NAMALWA (cell line): ENCODE measurements around the gene MGAT4D.
"Not testable (repeated sequence)": the region's sequence is repeated elsewhere in the genome, so short reads cannot be mapped to it uniquely, and the experiment has no call there.

Experiments used
- DNase-seq: peaks from one replicate; pipeline ENCODE4 v3.0.0-alpha.2; 2015; ENCODE audit warnings: low spot score

MGAT4D gene

DNA sequence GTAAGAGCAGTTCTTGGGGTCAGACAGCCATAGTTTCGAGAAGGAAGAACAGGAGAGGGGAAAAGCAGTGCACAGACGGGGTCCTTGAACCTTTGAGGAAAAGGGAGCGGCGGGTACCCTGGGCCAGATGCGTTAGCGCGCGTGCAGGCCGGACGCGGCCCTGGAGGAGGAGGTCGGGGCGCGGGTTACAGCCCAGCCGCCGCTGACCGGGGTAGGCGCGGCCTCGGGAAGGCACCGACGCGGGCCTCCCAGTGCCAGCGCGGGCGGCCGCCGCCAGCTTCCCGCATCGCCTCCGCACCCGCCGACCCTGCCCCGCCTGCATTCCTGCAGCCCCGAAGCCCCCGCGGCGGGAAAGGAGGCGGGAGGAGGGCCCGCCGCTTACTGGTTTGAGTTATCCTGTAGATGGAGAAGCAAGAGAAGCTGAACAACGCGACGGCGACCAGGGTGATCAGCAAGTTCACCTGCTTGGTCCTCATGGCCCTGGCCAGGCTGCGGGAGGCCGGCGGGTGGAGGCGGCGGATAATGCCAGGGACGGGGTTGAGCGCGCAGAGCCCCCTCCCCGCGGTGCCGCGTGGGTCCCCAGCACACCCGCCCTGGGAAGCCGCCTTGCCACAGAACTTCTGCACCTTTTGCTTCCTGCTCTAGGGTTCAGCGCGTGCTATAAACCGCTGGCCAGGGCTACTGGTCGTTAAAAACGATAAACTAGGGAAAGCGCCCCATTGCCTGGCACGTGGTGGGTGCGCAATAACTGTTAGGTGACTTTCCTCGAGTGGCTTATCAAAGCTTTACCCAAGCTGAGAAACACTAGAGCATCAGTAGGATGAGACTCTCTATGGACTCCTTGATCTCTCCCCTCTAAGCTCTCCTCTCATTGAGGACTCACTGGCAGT is at the start of gene MGAT4D:
TSS of gene MGAT4D (minus strand) at position 547 of the 890 bp plus-strand sequence. CDS start at position 476, 71 bp downstream.
- DNase-seq: no peak

DNA sequence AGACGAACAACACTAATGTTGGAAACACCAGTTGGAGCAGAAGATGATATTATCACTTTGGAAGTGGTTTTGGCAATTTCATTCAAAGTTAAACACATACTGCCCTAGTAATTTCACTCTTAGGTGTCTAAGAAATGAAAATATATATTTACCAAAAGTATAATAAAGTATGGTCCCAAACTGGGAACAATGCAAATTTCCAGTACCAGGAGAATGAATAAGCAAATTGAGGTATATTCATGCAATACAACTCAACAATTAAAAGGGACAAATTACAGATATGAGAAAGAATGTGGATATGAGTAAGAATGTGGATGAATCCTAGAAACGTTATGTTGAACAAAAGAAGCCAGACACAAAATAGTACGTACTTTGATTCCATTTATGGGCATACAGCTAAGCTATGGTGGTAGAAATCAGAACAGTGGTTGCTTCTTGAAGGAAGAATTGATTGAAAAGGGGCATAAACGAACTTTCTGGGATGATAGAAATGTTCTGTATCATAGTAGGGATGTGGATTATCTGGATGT is 35.9 kb upstream of the MGAT4D start:
- DNase-seq: no peak

DNA sequence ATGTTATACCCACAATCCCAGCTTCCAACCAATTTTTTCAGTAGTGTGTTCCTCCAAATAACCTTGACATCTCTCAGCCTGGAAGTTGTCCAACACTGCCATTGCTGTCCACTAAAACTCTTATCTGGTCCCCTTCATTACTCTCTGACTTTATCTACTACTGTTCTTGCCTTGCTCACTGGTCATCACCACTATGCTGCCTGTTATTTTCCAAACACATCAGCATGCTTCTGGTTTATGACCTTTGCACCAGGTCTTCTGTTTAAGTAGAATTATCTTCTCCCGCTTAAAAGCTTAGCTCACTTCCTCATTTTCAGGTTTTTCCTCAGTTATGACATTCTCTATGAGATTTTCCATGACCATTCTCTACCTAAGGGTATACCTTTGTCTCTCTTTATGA is 31.3 kb upstream of the MGAT4D start:
- DNase-seq: no peak

DNA sequence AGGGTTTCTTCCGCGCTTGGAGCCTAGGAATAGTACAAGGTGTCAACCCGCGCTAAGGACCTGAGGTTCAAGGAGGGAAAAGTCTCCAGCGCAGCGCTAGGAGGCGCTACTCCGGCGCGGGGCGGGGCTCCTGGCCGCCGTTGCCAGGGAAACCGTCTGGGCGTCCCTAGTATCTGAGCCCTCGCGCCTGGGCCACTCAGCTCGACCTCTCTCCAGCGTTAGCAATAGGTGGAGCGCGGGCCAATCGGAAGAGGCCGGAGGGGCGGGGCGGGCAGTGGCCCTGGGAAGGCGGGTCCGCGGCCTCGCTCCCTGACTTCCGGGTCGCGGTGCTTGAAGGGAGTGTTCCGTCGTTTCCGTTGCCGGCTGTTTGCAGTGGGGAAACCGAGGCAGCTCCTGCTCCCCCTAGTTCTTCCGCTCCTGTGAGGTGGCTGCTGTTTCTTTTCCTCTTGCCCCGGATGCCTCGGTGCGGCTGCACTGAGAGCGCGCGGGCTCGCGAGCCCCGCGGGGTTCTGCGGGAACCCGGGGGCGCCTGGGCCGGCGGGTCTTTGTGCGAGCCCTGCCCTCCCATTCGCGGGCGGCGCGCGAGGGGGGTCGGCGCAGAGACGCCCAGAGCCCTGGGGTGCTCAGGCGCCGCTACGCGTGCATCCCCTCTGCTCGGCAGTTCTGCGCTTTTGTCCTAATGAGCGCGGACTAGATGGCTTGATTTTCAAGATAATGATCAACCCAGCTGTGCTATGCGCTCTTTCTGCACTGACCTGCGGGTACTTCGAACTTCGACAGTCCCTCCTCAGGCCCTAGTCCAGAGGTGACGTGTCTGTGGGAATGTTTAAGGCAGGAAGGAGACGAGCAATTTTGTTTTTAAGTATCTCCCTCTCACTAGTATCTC is 26.0 kb upstream of the MGAT4D start, which contains the start of gene ELMOD2:
TSS of gene ELMOD2 (plus strand) at position 312 of the 886 bp plus-strand sequence. CDS start 1,261 bp downstream, outside the sequence.
- DNase-seq: peak; percentile 97

DNA sequence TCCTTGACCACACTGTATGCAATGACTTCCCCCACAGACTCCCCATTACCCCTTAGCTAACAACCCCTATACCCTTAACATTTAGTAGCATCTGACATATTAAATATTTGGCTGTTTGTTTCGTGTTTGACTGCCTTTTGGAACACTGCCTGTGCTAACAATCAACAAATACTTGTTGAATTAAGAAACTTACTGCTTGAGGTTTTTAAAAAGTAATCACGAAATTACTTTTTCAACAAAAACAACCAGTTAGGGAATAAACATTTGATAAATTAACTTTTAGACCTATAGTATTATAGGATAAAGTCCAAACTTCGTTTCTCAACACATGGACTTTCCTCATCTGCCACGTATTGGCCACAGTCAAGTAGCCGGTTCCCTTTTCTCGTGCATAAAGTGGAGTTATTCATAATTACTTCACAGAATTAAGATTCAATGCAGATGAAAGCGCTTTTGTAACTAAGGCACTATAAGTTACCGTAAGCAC is 25.3 kb upstream of the MGAT4D start:
- no peak for DNase-seq

DNA sequence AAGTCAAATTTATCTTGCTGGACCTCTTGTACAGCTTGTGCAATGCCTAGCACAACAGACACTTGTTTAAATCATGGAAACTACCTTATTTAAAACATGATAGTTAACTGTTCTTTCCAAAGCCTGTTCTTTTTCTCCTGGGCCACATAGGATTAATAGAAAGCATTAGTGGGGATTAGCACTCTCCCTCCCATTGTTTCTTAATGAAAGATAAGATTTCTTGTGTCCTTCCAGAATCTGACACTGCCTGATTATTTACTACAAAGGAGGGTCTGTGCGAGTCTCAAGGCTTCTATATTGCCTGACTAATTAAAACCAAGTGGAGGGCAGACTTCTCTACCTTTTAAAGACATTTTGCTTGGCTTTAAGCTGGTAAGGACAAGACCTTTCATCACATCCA is 17.3 kb upstream of the MGAT4D start:
- DNase-seq: no peak

DNA sequence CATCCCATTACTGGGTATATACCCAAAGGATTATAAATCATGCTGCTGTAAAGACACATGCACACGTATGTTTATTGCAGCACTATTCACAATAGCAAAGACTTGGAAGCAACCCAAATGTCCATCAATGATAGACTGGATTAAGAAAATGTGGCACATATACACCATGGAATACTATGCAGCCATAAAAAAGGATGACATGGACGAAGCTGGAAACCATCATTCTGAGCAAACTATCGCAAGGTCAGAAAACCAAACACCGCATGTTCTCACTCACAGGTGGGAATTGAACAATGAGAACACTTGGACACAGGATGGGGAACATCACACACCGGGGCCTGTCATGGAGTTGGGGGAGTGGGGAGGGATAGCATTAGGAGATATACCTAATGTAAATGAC is 15.7 kb upstream of the MGAT4D start:
- DNase-seq: not testable (repeated sequence)

DNA sequence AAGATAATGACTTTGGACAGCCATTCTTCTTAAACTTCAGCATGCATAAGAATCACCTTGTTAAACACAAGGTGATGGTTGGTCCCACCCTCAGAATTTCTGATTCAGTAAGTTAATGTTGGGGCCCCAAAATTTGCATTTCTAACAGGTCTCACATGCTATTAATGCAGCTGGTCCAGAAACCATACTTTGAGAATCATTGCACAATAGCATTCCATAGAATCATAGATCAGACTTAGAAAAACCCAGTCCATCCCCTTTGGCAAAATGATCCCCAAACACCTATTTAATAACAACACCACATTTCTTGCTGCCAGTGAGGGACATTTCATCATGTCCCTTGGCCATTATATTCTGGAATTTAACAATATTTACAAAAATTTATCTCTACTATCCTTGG is 6.2 kb upstream of the MGAT4D start:
- no peak for DNase-seq

DNA sequence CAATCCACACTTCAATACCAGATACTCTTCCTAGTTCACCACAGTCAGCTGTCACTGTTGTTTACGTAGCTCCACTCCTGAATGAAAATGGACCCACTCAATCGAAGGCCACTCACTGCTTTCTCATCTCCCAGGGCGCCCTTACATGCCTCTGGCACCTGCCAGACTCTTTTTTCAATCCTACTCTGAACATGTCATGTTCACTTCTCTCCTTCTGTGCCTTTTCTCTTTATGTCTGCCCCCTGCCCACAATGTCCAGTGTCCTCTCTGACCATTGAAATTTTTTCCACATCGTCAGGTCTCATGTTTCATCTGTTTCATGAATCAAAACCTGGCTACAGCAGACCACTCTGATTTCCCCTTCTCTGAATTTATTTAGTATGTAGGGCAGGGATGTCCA is 1.3 kb upstream of the MGAT4D start:
- DNase-seq: no peak

DNA sequence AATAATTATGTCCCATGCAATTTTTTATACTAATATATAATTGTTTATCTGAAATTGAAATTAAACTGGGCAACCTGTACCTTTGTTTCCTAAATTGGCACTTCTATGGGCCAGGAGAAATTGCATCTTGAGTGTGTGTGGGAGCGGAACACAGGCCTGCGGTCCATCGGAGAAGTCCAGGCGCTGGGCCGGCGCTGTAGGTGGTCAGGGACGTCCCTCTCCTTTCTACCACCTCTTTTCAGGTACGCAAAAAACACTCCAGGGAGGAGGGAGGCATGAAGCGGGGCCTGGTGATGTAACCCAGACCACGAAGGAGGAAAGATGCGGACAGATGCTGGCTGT is 717 bp downstream of the MGAT4D start:
- DNase-seq: no peak

DNA sequence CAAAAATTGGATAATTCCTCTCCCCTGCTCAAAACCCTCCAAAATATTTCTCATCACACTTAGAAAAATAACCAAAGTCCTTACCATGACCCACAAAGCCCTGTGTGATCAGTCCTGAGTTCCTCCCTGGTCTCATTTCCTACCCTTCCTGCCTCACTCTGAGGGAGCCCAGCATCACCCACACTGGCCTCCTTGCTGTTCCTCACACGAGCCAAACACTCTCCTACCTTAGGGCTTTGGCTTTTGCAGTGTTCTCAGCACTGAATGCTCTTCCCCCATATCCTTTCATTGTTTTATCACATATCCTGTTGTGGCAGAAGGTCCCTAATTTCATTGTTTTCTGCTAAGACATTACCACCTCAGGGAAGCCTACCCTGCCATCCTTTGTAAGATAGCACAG is 12.2 kb downstream of the MGAT4D start:
- no peak for DNase-seq

DNA sequence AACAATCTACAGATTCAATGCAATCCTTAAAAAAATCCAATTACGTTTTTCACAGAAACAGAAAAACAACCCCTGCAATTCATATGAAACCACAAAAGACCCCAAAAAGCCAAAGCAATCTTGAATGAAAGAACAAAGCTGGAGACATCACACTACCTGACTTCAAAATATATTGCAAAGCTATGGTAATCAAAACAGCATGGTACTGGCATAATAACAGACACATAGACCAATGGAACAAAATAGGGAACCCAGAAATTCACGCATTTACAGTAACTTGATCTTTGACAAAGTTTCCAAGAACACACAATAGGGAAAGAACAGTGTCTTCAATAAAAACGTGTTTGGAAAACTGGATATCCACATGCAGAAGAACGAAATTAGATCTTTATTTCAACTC is 14.6 kb downstream of the MGAT4D start:
- no peak for DNase-seq

DNA sequence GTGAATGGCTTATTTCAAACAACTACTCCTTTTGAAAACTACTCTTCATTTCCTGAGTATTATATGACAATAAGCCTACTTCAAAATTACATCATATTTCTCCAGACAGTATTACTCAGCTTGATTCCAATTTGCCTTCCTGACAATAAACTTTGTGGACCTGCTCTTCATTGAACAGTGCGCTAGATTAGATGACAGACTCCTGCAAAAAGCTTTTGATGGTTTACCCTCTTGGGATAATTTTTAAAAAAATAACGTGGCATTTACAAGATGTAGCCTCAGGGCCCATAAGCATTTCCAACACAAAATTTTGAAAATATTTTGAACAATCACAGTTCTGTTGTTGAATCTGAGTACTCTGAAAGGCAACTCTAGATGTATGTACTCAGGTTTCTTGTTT is 25.9 kb downstream of the MGAT4D start:
- no peak for DNase-seq

DNA sequence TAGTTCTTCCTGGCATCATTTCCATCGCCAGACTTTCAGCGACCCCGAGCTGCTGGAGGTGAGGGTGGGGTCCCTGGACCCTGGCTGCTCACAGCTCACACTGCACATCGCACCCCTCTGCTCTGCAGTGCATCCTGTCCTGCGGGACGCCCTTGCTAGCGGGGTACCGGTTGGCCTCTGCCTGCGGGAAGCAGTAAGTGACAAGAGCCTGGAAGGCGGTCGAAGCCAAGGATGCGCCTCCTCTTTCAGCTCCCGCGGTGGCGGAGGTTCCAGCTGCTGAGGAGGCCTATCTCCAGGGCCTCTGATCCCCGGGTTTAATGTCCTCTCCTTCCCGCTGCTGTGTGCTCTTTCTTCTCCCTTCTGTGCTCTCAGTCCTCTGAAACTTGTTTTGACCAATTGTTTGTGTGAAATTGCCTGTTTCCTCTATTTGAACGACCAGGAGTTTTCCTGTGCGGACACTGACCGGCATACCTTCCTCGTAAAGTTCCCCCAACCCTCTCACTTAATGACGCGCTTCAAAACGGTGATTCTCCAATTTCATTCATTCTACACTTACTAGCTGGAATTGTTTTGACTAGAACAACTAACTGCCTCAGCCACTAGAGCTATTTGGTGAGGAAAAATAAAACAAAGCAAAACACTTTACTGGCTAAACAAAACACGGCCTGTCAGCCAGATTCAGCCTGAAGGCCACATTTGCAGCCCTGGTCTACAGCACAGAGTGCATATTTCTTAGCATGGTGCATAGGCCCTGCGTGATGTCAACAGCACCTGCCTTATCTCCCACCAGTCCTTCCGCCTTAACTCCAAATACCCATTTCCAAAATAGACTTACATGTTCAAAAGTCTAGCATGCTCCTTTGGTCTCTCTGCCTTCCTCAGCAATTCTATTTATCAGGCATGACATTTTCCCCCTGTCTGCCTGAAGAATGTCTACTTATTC is 28.0 kb downstream of the MGAT4D start:
- DNase-seq: no peak

DNA sequence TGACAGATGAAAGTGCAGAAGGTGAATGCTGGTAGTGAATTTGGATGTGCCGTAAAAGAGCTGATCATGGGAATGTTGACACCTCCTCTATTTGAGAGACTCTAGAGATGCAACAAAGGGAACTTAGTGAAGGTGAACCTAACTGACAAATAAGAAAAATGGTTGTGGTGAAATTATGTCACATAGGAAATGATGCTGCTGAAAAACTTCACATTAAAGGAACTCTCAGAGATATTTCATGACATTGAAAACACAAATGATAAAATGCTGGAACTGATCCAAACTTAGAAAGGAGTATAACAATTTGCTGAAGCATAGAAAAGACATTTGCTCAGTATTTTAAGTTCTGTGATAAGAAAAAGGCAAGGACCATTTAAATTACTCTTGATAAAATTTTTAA is 31.9 kb downstream of the MGAT4D start:
- no peak for DNase-seq

DNA sequence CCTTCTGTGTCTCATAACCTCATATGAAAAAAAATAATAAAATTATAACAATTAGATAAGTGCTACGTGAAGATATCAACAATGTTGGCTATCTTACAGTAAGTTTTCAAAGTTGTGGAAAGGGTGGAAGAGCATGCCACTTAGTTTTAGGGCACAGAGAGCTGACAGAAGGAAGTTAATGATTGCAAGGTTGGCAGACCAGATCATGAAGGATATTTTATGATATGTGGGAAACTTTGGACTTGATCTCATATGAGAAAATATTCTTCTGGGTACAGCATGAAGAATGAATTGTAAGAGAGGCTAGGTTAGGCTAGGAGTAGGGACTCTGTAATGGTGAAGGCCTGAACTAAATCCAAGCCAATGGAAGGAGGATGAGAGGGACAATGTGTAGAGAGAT is 34.5 kb downstream of the MGAT4D start:
- DNase-seq: no peak

DNA sequence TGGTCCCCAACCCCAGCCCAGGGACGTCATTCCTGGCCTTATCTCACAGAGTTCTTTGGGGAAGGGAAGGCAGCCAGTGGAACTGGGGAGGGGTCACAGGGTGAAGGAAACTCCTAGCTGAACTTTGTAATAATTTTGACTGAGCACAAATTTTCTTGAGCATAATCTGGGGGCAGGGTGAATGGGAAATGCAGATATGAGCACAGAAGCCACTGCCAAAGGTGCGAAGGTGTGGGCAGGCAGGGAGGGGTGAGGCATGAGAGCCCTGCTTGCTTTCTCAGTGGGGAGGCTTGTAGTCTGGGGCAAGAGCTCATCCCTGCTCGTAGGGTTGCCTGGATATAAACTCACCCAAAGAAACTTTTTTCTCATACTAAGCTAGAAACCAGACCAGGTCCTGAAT is 34.9 kb downstream of the MGAT4D start:
- DNase-seq: no peak

DNA sequence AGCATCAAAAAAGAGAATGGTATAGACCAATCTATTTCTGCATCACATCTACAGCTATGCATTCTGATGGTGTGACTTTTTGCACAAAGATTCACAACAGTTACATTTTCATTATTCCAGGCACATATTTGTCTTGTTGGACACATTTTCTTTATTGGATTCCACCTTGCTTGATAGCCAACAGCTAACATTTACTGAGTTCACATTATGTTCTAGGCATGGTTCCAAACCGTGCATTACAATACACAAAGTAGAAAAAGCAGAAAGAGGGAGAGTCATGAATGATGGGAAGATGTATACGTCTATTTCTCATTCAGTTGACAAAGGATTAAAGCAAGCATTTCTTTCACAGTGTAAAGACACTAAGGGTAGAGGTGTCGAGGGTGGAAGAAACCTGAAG is 47.7 kb downstream of the MGAT4D start:
- no peak for DNase-seq

DNA sequence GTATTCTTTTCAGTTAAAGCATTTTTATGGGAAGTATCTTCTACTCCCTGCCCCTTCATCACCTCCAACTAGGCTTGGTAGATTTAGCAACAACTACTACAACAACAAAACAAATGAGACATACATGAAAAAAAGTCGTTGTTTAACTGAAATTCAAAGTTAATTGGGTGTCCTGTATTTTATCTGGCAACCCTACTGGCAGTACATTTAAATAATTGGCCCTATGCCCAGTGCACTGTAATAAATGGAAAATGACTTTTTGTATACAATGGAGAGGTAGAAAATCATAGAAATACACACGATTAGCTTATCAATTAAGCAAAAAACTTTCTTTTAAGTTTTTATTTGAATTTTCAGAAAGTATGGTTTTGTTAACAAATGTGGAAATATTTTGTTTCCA is 49.3 kb downstream of the MGAT4D start:
- no peak for DNase-seq

DNA sequence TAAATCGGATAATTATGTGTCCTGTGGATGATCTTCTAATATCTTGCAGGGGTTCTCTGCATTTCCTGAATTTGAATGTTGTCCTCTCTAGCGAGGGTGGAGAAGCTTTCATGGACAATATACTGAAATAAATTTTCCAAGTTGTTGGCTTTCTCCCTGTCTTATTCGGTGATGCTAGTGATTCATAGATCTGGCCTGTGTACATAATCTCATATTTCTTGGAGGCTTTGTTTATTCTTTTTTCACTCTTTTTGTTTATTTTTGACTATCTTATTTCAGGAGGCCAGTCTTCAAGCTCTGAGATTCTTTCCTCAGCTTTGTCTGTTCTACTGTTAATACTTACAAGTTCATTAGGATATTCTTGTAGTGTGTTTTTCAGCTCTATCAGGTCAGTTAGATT is 49.9 kb downstream of the MGAT4D start:
- DNase-seq: no peak

DNA sequence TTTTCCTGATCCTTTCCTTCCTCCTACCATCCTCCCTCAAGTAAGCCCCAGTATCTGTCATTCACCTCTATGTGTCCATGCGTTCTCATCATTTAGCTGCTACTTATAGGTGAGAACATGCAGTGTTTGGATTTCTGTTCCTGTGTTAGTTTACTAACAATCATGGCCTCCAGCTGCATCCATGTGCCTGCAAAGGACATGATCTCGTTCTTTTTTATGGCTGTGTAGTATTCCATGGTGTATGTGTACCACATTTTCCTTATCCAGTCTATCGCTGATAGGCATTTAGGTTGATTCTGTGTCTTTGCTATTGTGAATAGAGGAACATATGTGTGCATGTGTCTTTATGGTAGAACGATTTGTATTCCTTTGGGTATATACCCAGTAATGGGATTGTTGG is 53.7 kb downstream of the MGAT4D start:
- not testable (repeated sequence) for DNase-seq
